Cardiac fibroblast (primary cell): ENCODE measurements around the gene MN1.

Experiments
- DNase-seq, 2 donors: peaks; one replicate each; pipeline versions ENCODE4 v3.0.0 to v3.0.0-alpha.2; 2010; ENCODE audit warnings: low read depth in 2 of 2
- H3K4me3 ChIP-seq, 2 donors: replicated peaks in 1 of 2; 1 replicate in 1 of 2; 2 replicates in 1 of 2; pipeline ENCODE4 v1.5.1; 2011; ENCODE audit warnings: low read depth in 2 of 2, low read length in 2 of 2, mild to moderate bottlenecking in 2 of 2, moderate library complexity in 1 of 2
- TF ChIP-seq, protein P1 (sequence below): IDR thresholded peaks from one replicate; pipeline ENCODE4 v1.5.1; 2011; ENCODE audit warnings: low read depth, mild to moderate bottlenecking, low read length, inconsistent platforms

Gene MN1

DNA sequence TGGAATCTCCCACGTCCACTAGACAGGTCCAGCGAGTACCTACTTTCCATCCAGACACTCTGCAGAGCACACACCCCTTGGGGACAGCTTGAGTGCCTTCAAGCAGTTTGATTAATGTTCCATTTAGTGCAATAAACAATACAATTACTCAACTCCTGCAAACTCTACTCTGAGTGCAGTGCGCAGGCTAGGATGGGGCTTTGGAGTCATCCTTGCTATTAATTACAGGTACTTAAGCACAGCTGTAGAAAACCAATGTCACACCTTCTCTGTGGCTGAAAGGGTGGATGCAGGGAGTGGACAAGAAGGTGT is 82.6 kb downstream of the MN1 start:
- TF ChIP-seq, protein P1, sequence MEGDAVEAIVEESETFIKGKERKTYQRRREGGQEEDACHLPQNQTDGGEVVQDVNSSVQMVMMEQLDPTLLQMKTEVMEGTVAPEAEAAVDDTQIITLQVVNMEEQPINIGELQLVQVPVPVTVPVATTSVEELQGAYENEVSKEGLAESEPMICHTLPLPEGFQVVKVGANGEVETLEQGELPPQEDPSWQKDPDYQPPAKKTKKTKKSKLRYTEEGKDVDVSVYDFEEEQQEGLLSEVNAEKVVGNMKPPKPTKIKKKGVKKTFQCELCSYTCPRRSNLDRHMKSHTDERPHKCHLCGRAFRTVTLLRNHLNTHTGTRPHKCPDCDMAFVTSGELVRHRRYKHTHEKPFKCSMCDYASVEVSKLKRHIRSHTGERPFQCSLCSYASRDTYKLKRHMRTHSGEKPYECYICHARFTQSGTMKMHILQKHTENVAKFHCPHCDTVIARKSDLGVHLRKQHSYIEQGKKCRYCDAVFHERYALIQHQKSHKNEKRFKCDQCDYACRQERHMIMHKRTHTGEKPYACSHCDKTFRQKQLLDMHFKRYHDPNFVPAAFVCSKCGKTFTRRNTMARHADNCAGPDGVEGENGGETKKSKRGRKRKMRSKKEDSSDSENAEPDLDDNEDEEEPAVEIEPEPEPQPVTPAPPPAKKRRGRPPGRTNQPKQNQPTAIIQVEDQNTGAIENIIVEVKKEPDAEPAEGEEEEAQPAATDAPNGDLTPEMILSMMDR: no peak
- no peak for DNase-seq
- H3K4me3 ChIP-seq: no peak overlapping the region

DNA sequence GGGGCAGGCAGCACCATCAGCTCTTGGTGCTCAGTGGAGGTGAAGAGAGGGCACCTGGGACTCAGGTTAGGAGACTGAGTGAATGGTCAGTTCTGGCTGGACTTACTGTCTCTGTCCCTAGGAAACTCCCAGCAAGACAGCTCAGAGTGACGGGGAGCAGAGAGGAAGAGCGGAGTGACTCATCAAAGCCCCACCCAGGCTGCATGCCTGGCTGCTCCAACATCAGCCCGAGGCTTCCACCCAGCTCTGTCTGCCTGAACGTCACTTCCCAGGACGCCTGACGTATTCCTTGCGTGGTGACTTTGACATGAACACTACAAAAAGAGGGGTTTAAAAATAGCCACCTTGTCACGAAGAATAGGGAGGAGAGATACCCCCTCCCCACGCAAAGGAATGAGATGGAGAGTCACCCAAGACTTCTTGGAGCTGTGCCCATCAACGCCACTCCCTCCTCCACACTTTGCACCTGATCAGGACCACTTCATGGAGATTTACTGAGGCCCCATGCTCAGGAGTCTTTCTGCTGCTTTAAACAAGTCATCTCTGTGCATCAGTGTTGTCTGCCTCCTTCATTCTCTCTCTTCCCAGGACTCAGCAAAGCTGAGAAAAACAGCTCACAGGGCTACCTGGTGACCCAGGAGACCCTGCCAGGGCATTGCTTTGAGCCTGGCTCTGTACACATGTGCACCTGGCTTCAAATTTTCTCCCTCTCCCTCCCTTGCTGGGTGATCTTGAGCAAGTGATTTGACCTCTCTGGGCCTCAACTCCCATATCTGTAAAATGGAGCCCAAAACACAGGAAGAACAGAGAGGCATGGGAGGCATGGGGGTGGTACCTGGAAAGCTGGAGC is 83.1 kb downstream of the MN1 start:
- no peak overlapping the region for H3K4me3 ChIP-seq
- DNase-seq: peak; percentile 96 to 98
- TF ChIP-seq, protein P1: no peak

DNA sequence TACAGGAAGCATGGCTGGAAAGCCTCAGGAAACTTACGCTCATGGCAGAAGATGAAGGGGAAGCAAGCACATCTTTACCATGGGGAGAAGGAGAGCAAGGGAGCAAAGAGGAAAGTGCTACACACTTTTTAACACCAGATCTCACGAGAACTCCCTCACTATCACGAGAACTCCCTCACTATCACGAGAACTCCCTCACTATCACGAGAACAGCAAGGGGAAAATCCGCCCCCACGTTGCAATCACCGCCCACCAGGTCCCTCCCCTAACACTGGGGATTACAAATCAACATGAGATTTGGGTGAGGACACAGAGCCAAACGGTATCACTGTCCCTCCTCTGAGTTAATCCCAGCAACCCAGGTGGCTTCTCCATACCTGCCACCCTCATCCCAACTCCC is 84.5 kb downstream of the MN1 start:
- no peak for DNase-seq
- H3K4me3 ChIP-seq: no peak overlapping the region
- TF ChIP-seq, protein P1: no peak

DNA sequence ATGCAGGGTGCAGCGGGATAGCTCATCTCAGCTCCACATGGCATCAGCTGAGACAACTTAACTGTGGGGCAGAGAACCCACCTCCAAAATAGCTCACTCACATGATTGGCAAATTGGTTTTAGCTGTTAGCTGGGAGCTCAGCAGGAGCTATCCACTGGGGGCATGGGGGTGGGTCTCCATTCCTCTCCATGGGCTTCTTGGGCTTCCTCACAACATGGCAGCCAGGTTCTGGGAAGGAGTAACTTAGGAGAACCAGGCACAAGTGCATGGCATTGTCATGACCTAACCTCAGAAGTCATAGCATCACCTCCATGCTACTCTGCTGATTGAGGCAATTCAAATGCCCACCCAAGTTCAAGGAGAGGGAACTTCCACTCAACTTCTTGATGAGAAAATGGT is 85.5 kb downstream of the MN1 start:
- no peak for DNase-seq
- TF ChIP-seq, protein P1: no peak
- H3K4me3 ChIP-seq: no peak overlapping the region

DNA sequence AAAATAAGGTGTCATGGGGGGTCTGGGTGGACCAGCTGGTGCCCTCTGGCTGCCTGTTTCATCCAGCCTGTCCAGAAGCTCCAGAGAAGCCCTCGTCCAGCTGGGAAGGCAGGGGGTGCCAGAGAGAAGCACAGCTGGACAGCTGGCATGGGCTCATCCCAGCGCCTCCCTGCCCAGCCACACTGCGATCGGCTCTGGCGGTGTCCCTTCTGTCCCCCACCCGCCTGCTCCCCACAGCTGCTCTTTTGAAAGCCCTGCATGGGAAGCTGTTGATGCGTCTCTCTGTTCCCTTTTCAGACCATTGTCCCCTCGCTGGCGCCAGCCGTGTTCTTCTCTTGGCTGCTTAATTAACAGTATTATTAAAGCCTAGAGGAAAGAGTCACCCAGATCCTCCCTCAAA is 86.5 kb downstream of the MN1 start:
- no peak for DNase-seq
- TF ChIP-seq, protein P1: peak; percentile 1
- no peak overlapping the region for H3K4me3 ChIP-seq

DNA sequence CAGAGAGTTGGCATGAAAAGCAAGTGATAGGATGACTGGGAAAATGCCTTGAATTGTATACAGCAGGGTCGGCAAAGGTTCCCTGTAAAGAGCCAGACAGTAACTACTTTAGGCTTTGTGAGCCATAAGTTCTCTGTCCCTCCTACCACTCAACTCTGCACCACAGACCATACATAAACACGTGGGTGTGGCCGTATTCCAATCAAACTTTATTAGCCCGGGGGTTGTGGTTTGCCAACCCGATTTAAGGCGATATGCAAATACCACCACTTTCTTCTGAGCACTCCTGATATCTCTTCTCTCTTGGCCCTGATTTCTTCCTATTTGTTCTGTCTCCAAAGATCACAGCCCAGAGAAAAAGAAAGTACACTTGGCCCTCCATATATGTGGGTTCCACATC is 87.5 kb downstream of the MN1 start:
- no peak overlapping the region for H3K4me3 ChIP-seq
- DNase-seq: no peak
- TF ChIP-seq, protein P1: no peak

DNA sequence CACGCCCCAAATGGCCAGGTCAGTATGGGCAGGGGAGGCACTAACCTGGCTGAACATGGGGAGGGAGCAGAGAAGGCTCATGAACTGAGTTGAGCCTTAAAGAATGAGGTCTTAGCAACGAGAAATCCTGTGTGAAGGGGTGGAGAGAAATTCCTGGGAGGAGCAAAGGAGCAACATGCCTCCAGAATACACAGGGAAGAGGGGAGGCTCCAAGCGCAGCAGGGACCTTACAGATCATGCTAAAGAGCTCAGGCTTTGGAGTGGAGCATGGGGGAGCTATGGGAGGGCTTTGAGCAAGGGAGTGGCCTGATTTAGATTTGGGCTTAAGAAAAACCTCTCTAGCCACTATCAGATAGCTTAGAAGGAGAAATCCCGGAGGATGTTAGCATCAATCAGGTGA is 88.1 kb downstream of the MN1 start:
- H3K4me3 ChIP-seq: no peak overlapping the region
- no peak for DNase-seq
- TF ChIP-seq, protein P1: no peak
